H9 (cell line): ENCODE data around the gene GIPC1. TPM values are rescaled to one million over a fixed set of nuclear protein-coding genes. Genes with fewer than 3 reads are reported as not detected.

ENCODE experiments used
- DNase-seq: peaks from one replicate; pipeline ENCODE4 v3.0.0-alpha.2; 2017
- H2AFZ ChIP-seq: one replicate; pipeline ENCODE4 v1.6.1; 2013; ENCODE audit warnings: mild to moderate bottlenecking, low read length, control low read depth, moderate library complexity
- H2AK5ac ChIP-seq: 2 replicates; pipeline ENCODE4 v1.6.1; 2013; ENCODE audit warnings: low read length, control low read depth, mixed read lengths; ENCODE audit not compliant: insufficient read length
- H2BK120ac ChIP-seq: one replicate; pipeline ENCODE4 v1.6.1; 2013; ENCODE audit warnings: low read depth, mild to moderate bottlenecking, low read length, control low read depth, inconsistent platforms; ENCODE audit not compliant: poor library complexity, severe bottlenecking
- H2BK12ac ChIP-seq: 2 replicates; pipeline ENCODE4 v1.6.1; 2013; ENCODE audit warnings: low read length, control low read depth, mixed read lengths, low read depth; ENCODE audit not compliant: insufficient read length
- H2BK15ac ChIP-seq: 2 replicates; pipeline ENCODE4 v1.6.1; 2013; ENCODE audit warnings: low read depth, low read length, control low read depth
- H2BK20ac ChIP-seq: one replicate; pipeline ENCODE4 v1.6.1; 2013; ENCODE audit warnings: low read depth, mild to moderate bottlenecking, low read length, control low read depth, inconsistent platforms; ENCODE audit not compliant: poor library complexity, severe bottlenecking
- H2BK5ac ChIP-seq: 2 replicates; pipeline ENCODE4 v1.6.1; 2013; ENCODE audit warnings: low read length, control low read depth, mixed read lengths; ENCODE audit not compliant: insufficient read length
- H3K14ac ChIP-seq: 2 replicates; pipeline ENCODE4 v1.6.1; 2013; ENCODE audit warnings: low read length, control low read depth; ENCODE audit not compliant: insufficient read depth
- H3K18ac ChIP-seq: 2 replicates; pipeline ENCODE4 v1.6.1; 2013; ENCODE audit warnings: low read depth, mild to moderate bottlenecking, mixed read lengths, low read length, control low read depth; ENCODE audit not compliant: insufficient read length
- H3K23ac ChIP-seq: 2 replicates; pipeline ENCODE4 v1.6.1; 2013; ENCODE audit warnings: low read length, control low read depth, mixed read lengths, low read depth; ENCODE audit not compliant: insufficient read length
- H3K23me2 ChIP-seq: 2 replicates; pipeline ENCODE4 v1.6.1; 2013; ENCODE audit warnings: low read depth, mild to moderate bottlenecking, mixed read lengths, low read length, control low read depth; ENCODE audit not compliant: insufficient read length, poor library complexity, severe bottlenecking
- H3K27ac ChIP-seq: 2 replicates; pipeline ENCODE4 v1.5.1; 2013; ENCODE audit warnings: low read length, control low read depth, mixed read lengths, low read depth; ENCODE audit not compliant: insufficient read length
- H3K27me3 ChIP-seq: 2 replicates; pipeline ENCODE4 v1.6.1; 2013; ENCODE audit warnings: low read length, control low read depth, inconsistent platforms; ENCODE audit not compliant: insufficient read depth
- H3K4ac ChIP-seq: 2 replicates; pipeline ENCODE4 v1.6.1; 2013; ENCODE audit warnings: low read depth, mild to moderate bottlenecking, control low read depth, inconsistent platforms, low read length, moderate library complexity
- H3K4me1 ChIP-seq: 2 replicates; pipeline ENCODE4 v1.6.1; 2013; ENCODE audit warnings: low read length, control low read depth, inconsistent platforms; ENCODE audit not compliant: insufficient read depth
- H3K4me2 ChIP-seq: 2 replicates; pipeline ENCODE4 v1.6.1; 2013; ENCODE audit warnings: low read length, control low read depth, mixed read lengths; ENCODE audit not compliant: insufficient read length, insufficient read depth
- H3K56ac ChIP-seq: 2 replicates; pipeline ENCODE4 v1.6.1; 2013; ENCODE audit warnings: low read depth, mild to moderate bottlenecking, mixed read lengths, low read length, control low read depth; ENCODE audit not compliant: insufficient read length
- H3K79me1 ChIP-seq: 2 replicates; pipeline ENCODE4 v1.6.1; 2013; ENCODE audit warnings: low read depth, mild to moderate bottlenecking, moderate library complexity, low read length, control low read depth, inconsistent platforms; ENCODE audit not compliant: insufficient read depth, poor library complexity, severe bottlenecking
- H3K79me2 ChIP-seq: 2 replicates; pipeline ENCODE4 v1.6.1; 2013; ENCODE audit warnings: low read length, control low read depth, inconsistent platforms; ENCODE audit not compliant: insufficient read depth
- H3K9ac ChIP-seq: 2 replicates; pipeline ENCODE4 v1.6.1; 2013; ENCODE audit warnings: low read length, control low read depth, mixed read lengths; ENCODE audit not compliant: insufficient read length; ENCODE audit errors: extremely low read depth
- H3K9me3 ChIP-seq: one replicate; pipeline ENCODE4 v1.6.1; 2013; ENCODE audit warnings: low read depth, low read length, inconsistent platforms; ENCODE audit not compliant: control insufficient read depth
- H3T11ph ChIP-seq: one replicate; pipeline ENCODE4 v1.6.1; 2013; ENCODE audit warnings: mild to moderate bottlenecking, low read length, control low read depth, inconsistent platforms
- H4K20me1 ChIP-seq: one replicate; pipeline ENCODE4 v1.6.1; 2013; ENCODE audit not compliant: control insufficient read depth, insufficient read length, insufficient read depth
- H4K5ac ChIP-seq: 2 replicates; pipeline ENCODE4 v1.6.1; 2013; ENCODE audit warnings: low read depth, mild to moderate bottlenecking, mixed read lengths, low read length, control low read depth; ENCODE audit not compliant: insufficient read length
- H4K8ac ChIP-seq: replicated peaks from 2 replicates; pipeline ENCODE4 v1.6.1; 2013; ENCODE audit warnings: low read length, control low read depth, mixed read lengths, low read depth; ENCODE audit not compliant: insufficient read length
- H4K91ac ChIP-seq: 2 replicates; pipeline ENCODE4 v1.6.1; 2013; ENCODE audit warnings: low read depth, mild to moderate bottlenecking, moderate library complexity, mixed read lengths, low read length, control low read depth; ENCODE audit not compliant: insufficient read length
- H3K27ac Mint-ChIP-seq, 3 experiments: 2 replicates in 2 of 3; 3 replicates in 1 of 3; pipeline ENCODE4 v1.8.0; 2020 to 2021; ENCODE audit warnings: mixed read lengths in 3 of 3, mild to moderate bottlenecking in 1 of 3, moderate library complexity in 1 of 3
- H3K27me3 Mint-ChIP-seq: 2 replicates; pipeline ENCODE4 v1.8.0; 2021; ENCODE audit warnings: low read depth, mild to moderate bottlenecking, moderate library complexity, mixed read lengths
- H3K36me3 Mint-ChIP-seq, 3 experiments: 2 replicates in 2 of 3; 3 replicates in 1 of 3; pipeline ENCODE4 v1.8.0; 2020 to 2021; ENCODE audit warnings: low read depth in 3 of 3, mixed read lengths in 3 of 3; ENCODE audit not compliant: insufficient read depth in 1 of 3
- H3K4me1 Mint-ChIP-seq, 2 experiments: 2 replicates each; pipeline ENCODE4 v1.8.0; 2020; ENCODE audit warnings: mixed read lengths in 2 of 2
- H3K4me3 Mint-ChIP-seq, 2 experiments: 2 replicates in 1 of 2; 3 replicates in 1 of 2; pipeline ENCODE4 v1.8.0; 2020 to 2021; ENCODE audit warnings: mild to moderate bottlenecking in 2 of 2, mixed read lengths in 2 of 2, moderate library complexity in 1 of 2
- H3K9me3 Mint-ChIP-seq, 2 experiments: 2 replicates in 1 of 2; 3 replicates in 1 of 2; pipeline ENCODE4 v1.8.0; 2020; ENCODE audit warnings: mild to moderate bottlenecking in 2 of 2, mixed read lengths in 2 of 2, moderate library complexity in 1 of 2
- WGBS: extraction: QIAGEN DNeasy Blood & Tissue Kit; methylation state at CpG from one replicate; pipeline ENCODE4 v1.1.7; 2013; ENCODE audit warnings: missing lambda C conversion rate, low lambda C conversion rate, mixed read lengths; ENCODE audit not compliant: insufficient read length; ENCODE audit errors: extremely low coverage; 5-methylcytosine and 5-hydroxymethylcytosine counted together
- total RNA-seq: library from RNA; stranded (reverse); gene quantifications from 2 replicates; pipeline ENCODE4 v1.2.1, GENCODE V29; 2021
- TF ChIP-seq, protein P1 (sequence below): fragments of 200-600 bp; sonication (generic); conservative IDR thresholded peaks from 3 replicates; pipeline ENCODE4 v1.8.0; 2021; ENCODE audit warnings: antibody characterized with exemption, mild to moderate bottlenecking

The GIPC1 gene
- total RNA-seq, 1 experiment from 2014 or later: 70.6 TPM

- H3K27ac Mint-ChIP-seq: no peak overlapping the region
- H3K79me1 ChIP-seq: peaks cover 4% of the 10 kb centered on the region
- no CpG with 5 or more reads among the region's 3 CpGs for WGBS
These were observed 65.2 kb downstream of the GIPC1 start for GRCh38 chr19:14430712-14431111.

More at GRCh38 chr19:14430712-14431111, 65.2 kb downstream of the GIPC1 start:
- no peak overlapping the region for H3K27ac ChIP-seq
- Mint-ChIP-seq H3K27me3 (peaks cover 20% of the 10 kb centered on the region), H3K9me3 (no peaks in the 10 kb centered on the region; a peak in 1 of 5 replicates), H3K36me3 (no peaks in the 10 kb centered on the region; a peak in 2 of 7 replicates), H3K4me3 (peak overlapping the region in 1 of 2 experiments; percentile 6; a peak in 1 of 5 replicates), H3K4me1 (peaks cover 10 to 12% of the 10 kb centered on the region in 2 experiments)
- H3K4ac ChIP-seq: no peak overlapping the region
- H3K4me2 ChIP-seq: no peak overlapping the region
- H2AFZ ChIP-seq: no peak overlapping the region
- H2BK120ac ChIP-seq: no peak overlapping the region
- no peaks in the 10 kb centered on the region for H3K9me3 ChIP-seq
- no peak overlapping the region for H2BK12ac ChIP-seq
- H3T11ph ChIP-seq: no peak overlapping the region
- no peak overlapping the region for H3K56ac ChIP-seq
- H4K20me1 ChIP-seq: no peaks in the 10 kb centered on the region
- TF ChIP-seq, protein P1, sequence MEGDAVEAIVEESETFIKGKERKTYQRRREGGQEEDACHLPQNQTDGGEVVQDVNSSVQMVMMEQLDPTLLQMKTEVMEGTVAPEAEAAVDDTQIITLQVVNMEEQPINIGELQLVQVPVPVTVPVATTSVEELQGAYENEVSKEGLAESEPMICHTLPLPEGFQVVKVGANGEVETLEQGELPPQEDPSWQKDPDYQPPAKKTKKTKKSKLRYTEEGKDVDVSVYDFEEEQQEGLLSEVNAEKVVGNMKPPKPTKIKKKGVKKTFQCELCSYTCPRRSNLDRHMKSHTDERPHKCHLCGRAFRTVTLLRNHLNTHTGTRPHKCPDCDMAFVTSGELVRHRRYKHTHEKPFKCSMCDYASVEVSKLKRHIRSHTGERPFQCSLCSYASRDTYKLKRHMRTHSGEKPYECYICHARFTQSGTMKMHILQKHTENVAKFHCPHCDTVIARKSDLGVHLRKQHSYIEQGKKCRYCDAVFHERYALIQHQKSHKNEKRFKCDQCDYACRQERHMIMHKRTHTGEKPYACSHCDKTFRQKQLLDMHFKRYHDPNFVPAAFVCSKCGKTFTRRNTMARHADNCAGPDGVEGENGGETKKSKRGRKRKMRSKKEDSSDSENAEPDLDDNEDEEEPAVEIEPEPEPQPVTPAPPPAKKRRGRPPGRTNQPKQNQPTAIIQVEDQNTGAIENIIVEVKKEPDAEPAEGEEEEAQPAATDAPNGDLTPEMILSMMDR: no peak
- no peak overlapping the region for H4K91ac ChIP-seq
- DNase-seq: no peak
- H2BK5ac ChIP-seq: no peak overlapping the region
- no peak overlapping the region for H2BK20ac ChIP-seq
- H3K9ac ChIP-seq: no peak overlapping the region
- no peak overlapping the region for H4K8ac ChIP-seq
- no peaks in the 10 kb centered on the region for H3K4me1 ChIP-seq
- 0 out of 2 replicates have a peak, but pooled peaks cover 1% of the 10 kb centered on the region for H3K79me2 ChIP-seq
- no peak overlapping the region for H3K18ac ChIP-seq
- H4K5ac ChIP-seq: no peak overlapping the region
- no peak overlapping the region for H2AK5ac ChIP-seq
- no peak overlapping the region for H3K23ac ChIP-seq
- H3K23me2 ChIP-seq: peaks cover 7% of the 10 kb centered on the region
- no peak overlapping the region for H3K14ac ChIP-seq
- no peak overlapping the region for H2BK15ac ChIP-seq
- H3K27me3 ChIP-seq: no peaks in the 10 kb centered on the region
